NCI-H345 (cell line): ENCODE measurements around the gene USP5.
A peak's percentile ranks its signal among the peaks of the same experiment; 100 is the strongest.
"Not testable (repeated sequence)": the region's sequence is repeated elsewhere in the genome, so short reads cannot be mapped to it uniquely, and the experiment has no call there.

Source experiments
- DNase-seq: peaks from one replicate; lab custom pipeline; 2025; lab: John Stamatoyannopoulos, UW

USP5 gene

DNA sequence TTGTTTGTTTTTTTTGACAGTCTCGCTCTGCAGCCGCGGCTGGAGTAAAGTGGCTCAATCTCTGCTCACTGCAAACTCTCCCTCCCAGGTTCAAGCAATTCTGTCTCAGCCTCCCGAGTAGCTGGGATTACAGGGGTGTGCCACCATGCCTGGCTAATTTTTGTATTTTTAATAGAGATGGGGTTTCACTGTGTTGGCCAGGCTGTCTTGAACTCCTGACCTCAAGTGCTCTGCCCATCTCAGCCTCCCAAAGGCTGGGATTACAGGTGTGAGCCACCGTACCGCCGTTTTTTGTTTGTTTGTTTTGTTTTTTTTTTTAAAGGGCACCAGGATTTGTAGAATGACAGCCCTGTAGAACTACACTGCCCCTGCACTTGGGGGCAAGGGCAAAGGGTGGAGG is 36.8 kb downstream of the USP5 start:
- not testable (repeated sequence) for DNase-seq

DNA sequence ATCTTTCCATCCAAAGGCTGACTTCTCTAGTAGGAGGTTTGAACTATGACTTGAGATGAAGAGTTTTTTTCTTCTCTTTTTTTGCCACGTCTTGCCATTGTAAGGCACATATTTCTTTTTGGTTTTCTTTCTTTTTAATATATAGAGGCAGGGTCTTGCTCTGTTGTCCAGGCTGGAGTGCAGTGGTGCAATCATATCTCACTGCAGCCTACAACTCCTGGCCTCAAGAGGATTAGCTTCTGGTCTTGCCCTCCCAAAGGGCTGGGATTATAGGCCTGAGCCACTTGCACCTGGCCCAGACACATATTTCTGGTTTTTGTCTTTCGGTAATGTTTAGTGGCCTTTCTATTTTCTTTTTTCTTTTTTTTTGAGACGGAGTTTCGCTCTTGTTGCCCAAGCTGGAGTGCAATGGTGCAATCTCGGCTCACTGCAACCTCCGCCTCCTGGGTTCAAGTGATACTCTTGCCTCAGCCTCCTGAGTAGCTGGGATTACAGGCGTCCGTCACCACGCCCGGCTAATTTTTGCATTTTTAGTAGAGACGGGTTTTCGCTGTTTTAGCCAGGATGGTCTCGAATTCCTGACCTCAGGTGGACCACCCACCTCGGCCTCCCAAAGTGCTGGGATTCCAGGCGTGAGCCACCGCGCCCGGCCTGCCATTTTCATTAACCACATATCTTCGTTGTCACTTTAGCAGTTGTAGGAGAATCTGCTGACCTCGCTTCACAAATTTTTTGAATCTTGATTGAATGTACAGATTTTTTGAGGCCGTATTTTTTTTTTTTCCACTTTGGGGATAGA is 38.0 kb downstream of the USP5 start:
- not testable (repeated sequence) for DNase-seq

- peak; percentile 98 for DNase-seq
Observed at GRCh38 chr12:6890789-6891645, 39.1 kb downstream of the USP5 start.

DNA sequence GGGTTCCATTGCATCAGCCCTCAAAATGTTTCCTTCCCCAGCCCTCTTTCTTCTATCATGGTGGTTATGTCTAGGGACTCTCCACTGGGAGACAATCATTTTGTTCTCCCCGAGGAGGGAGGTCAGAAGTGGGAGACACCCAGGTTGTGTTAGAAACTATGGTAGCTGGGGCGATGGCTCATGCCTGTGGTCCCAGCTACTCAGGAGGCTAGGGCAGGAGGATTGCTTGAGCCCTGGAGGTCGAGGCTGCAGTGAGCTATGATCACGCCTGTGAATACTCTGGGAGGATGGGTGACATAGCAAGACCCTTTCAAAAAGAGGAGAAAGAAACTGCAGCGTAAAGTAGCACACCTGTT is 39.7 kb downstream of the USP5 start:
- no peak for DNase-seq

- not testable (repeated sequence) for DNase-seq
Observed at GRCh38 chr12:6892683-6893082, 40.7 kb downstream of the USP5 start.

- no peak for DNase-seq
Observed at GRCh38 chr12:6894321-6894720, 42.4 kb downstream of the USP5 start.

GRCh38 chr12:6896846-6897435 is 45.0 kb downstream of the USP5 start:
- no peak for DNase-seq

DNA sequence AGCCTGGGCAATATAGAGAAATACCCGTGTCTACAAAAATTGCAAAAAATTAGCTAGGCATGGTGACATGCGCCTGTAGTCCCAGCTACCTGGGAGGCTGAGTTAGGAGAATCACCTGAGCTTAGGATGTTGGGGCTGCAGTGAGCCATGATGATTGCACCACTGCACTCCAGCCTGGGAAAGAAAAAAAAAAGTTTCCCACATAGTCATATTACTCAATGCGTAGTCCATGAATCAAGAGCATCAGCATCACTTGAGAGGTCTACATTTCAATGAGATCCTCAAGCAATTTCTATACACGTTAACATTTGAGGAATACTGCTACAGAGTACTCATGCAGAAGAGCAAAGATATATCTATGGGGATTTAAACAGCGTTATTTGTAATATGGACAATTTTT is 47.5 kb downstream of the USP5 start:
- no peak for DNase-seq

DNA sequence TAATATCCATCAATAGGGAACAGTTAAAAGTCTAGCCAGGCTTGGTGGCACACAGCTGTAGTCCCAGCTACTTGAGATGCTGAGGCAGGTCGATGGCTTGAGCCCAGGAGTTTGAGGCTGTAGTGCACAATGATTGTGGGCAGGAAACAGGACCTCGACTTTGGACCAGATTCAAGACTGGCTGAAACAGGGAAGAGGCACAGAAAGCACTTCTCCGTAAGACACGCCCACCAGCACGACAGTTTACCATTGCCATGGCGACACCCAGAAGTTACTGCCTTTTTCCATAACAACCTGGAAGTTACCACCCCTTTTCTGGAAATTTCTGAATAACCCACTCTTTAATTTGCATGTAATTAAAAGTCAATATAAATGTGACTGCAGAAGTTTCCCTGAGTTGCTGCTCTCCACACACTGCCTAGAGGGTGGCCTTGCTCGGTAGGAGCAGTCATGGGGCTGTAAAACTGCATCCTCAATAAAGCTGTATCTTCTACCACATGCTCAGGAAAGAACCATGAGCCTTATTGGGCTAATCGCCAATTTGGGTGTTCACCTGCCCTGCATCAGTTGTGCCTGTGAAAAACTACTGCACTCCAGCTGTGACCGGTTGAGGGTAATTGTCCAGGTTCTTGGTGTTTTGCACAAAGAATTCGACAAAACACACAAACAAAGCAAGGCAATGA is 48.0 kb downstream of the USP5 start:
- peak; percentile 78 for DNase-seq

- no peak for DNase-seq
Observed at GRCh38 chr12:6902448-6902847, 50.5 kb downstream of the USP5 start.

DNA sequence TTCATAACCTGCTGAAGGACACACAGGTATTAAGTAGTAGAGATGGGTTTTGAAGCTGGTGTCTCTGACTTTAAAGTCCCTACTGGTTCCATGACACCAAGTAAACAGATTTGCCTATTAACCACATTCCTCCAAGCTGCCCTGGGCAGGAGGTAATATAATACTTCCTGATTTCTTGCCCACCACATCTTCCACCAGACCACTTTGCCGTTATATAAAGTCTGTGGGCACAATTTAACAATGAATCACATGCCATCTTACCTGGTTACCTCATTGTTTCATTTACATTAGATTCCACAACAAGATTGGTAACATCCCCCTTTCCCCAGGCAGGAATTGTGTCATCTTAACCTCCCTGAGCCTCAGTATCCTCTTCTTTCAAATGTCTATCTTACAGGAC is 51.8 kb downstream of the USP5 start:
- DNase-seq: no peak

GRCh38 chr12:6904280-6905276 is 52.6 kb downstream of the USP5 start, which contains the start of gene LRRC23:
Gene LRRC23 (plus strand): TSS chr12:6904822. CDS start chr12:6905634, 812 bp downstream.
- DNase-seq: peak; percentile 97

DNA sequence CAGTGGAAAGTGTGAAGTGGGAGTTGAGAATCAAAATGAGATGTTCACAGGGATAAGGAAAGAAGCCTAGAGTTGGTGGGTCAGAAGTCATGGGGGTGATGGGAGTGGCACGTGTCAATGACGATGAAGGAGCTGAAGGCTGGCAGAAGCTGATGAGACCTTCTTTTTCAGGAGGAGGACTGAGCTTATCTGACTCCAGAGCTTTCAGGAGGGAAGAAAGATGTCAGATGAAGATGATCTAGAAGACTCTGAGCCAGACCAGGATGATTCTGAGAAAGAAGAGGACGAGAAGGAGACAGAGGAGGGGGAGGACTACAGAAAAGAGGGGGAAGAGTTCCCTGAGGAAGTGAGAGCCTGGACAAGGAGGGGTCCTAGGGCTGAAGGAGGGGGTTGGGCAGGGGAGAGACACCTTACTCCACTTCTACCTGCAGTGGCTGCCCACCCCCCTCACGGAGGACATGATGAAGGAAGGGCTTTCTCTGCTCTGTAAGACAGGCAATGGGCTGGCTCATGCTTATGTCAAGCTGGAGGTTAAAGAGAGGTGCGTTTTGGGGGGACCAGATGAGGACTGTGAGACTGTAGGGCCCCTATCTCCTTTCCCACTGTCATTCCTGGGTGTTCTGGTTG is 53.6 kb downstream of the USP5 start:
- no peak for DNase-seq

GRCh38 chr12:6908141-6908540 is 56.2 kb downstream of the USP5 start:
- DNase-seq: not testable (repeated sequence)

DNA sequence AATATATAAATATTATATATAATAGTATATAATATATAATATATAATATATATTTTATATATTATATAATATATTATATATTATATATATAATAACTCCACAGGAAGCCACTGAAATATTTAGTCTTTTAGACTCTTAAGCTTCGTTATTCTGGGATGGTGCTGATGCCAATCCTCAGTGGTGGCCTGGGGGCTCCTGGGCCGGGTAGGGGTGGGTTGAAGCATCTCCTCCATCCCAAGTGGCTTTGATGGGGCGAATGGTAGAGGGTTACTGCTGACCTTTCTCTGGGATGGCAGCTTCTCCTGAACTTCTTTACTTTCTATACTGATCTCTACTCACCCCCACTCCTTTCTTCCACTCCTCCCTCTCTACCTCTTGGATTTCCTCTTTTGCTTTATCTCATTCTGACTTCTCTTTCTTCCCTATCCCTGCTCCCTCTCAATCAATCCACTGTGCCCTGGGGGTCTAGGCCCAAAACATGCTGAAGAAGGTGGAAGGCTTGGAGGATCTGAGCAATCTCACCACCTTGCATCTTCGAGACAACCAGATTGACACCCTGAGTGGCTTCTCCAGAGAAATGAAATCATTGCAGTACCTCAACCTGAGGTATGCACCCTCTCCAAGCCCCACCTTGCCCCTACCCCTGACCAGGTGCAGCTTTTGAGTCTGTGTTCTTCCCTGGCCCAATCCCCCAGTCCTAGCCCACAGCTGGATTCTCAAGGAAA is 57.6 kb downstream of the USP5 start:
- no peak for DNase-seq

DNA sequence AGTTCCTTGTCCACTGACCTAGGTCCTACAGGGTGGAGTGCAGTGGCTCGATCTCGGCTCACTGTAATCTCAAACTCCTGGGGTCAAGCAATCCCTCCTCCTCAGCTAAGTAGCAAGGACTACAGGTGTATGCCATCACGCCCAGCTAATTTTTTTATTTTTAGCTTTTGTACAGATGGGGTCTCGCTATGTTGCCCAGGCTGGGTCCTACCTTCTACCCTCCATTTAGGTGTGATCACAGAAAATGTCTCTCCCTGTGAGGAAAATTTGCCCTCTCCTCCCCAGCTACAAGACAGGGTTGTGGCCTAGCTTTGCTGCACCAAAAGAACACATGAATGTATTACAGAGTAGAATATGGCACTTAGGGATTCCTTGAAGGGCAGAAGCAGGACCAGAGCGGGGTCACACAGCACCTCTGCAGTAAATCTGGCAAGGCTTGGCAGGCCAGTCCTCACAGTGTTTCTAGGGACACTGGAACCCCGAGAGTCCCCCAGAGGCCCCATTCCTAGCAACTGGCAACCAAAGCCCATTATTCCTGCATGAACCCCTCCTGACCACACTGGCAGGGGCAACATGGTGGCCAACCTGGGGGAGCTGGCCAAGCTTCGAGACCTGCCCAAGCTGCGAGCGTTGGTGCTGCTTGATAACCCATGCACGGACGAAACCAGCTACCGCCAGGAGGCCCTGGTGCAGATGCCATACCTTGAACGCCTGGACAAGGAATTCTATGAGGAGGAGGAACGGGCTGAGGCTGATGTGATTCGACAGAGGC is 60.4 kb downstream of the USP5 start:
- no peak for DNase-seq

GRCh38 chr12:6914246-6914946 is 62.4 kb downstream of the USP5 start, which contains the start of gene ENO2:
Gene ENO2 (plus strand): TSS chr12:6914580. CDS start chr12:6915833, 1,253 bp downstream.
- DNase-seq: peak; percentile 73
